Measurements from ENCODE around the gene CD164L2.
A peak's percentile ranks its signal among the peaks of the same experiment; 100 is the strongest.

Gene CD164L2

GRCh38 chr1:27374362-27375086 is 8.6 kb downstream of the CD164L2 start, which contains the start of gene FCN3:
Gene FCN3 (minus strand): TSS chr1:27374824. CDS start chr1:27374818, 6 bp downstream.
- no peak for DNase-seq (ENCODE audit: low spot score)
- CTCF ChIA-PET = interaction anchor here (0.6 kb wide), 1 partner anchor 26 kb away, joined by 3 read pairs; no protein-coding TSS in a partner anchor
- H3K27ac ChIP-seq = no peak within 1 kb of the TSS
- POLR2A ChIA-PET (ENCODE audit: low non-redundant PET) = no interaction called here
- TF ChIP-seq CTCF (conservative IDR thresholded peaks at IDR 0.05; ENCODE audit: low read depth) = no peak

- no peak for TF ChIP-seq CTCF (conservative IDR thresholded peaks at IDR 0.05; ENCODE audit: low read depth)
- no peak overlapping the region; the same call in 1 of the 2 replicates for H3K27ac ChIP-seq
- no peak for DNase-seq (ENCODE audit: low spot score)
- ChIA-PET CTCF (interaction anchor here (0.6 kb wide), 2 partner anchors 22 to 234 kb away, joined by 4 to 5 read pairs; no protein-coding TSS in a partner anchor), POLR2A (ENCODE audit: low non-redundant PET) (no interaction called here)
These were observed 10.1 kb downstream of the CD164L2 start for GRCh38 chr1:27372808-27373690.

GRCh38 chr1:27372022-27372807 is 10.9 kb downstream of the CD164L2 start:
- CTCF ChIA-PET = interaction anchor here (0.6 kb wide), 2 partner anchors 23 to 234 kb away, joined by 4 to 5 read pairs; no protein-coding TSS in a partner anchor
- DNase-seq (ENCODE audit: low spot score) = no peak
- POLR2A ChIA-PET (ENCODE audit: low non-redundant PET) = no interaction called here

GRCh38 chr1:27368869-27369582 is 14.1 kb downstream of the CD164L2 start:
- H3K27ac ChIP-seq = peak overlapping the region; percentile 100
- CTCF ChIA-PET = interaction anchor here (0.5 to 1.2 kb wide), 6 partner anchors 12 to 323 kb away, joined by 3 to 6 read pairs (median 3); no protein-coding TSS in a partner anchor
- no peak; the same call in 1 of the 2 replicates for TF ChIP-seq CTCF (conservative IDR thresholded peaks at IDR 0.05; ENCODE audit: low read depth)
- DNase-seq (ENCODE audit: low spot score) = no peak
- POLR2A ChIA-PET (ENCODE audit: low non-redundant PET) = interaction anchor here (0.6 kb wide), 1 partner anchor 70 kb away, joined by 3 read pairs; no protein-coding TSS in a partner anchor

More at GRCh38 chr1:27372022-27372807, 10.9 kb downstream of the CD164L2 start:
- peak overlapping the region; percentile 33; the same call in 1 of the 2 replicates for H3K27ac ChIP-seq
- TF ChIP-seq CTCF (conservative IDR thresholded peaks at IDR 0.05; ENCODE audit: low read depth) = no peak

- no peak for DNase-seq (ENCODE audit: low spot score)
- H3K27ac ChIP-seq = peak overlapping the region; percentile 100
- TF ChIP-seq CTCF (conservative IDR thresholded peaks at IDR 0.05; ENCODE audit: low read depth) = no peak
- ChIA-PET POLR2A (ENCODE audit: low non-redundant PET) (interaction anchor here (0.7 to 1.1 kb wide), 4 partner anchors 9 to 20 kb away, joined by 3 to 5 read pairs (median 4); no protein-coding TSS in a partner anchor), CTCF (interaction anchor here (1.3 to 3.0 kb wide), 5 partner anchors 20 to 66 kb away, joined by 3 to 19 read pairs (median 5); no protein-coding TSS in a partner anchor)
These were observed 15.9 kb downstream of the CD164L2 start for GRCh38 chr1:27367160-27367650.
